Measurements from ENCODE around the gene CAP2. TPM values are rescaled to one million over a fixed set of nuclear protein-coding genes. Genes with fewer than 3 reads are reported as not detected.
A peak's percentile ranks its signal among the peaks of the same experiment; 100 is the strongest.

CAP2 gene
- total RNA-seq, 4 donors from 2014 or later = 11.8 to 27.6 (median 15.0) TPM

GRCh38 chr6:17494919-17495318 is 101.5 kb downstream of the CAP2 start:
- Histone ChIP-seq H3K27me3 (no peaks in the 10 kb centered on the region), H3K27ac (peak overlapping the region; percentile 60 to 77), H3K4me1 (no peaks in the 10 kb centered on the region), H3K9me3 (no peaks in the 10 kb centered on the region), H3K36me3 (no peaks in the 10 kb centered on the region), H3K4me3 (no peak overlapping the region)
- TF ChIP-seq, protein P1, sequence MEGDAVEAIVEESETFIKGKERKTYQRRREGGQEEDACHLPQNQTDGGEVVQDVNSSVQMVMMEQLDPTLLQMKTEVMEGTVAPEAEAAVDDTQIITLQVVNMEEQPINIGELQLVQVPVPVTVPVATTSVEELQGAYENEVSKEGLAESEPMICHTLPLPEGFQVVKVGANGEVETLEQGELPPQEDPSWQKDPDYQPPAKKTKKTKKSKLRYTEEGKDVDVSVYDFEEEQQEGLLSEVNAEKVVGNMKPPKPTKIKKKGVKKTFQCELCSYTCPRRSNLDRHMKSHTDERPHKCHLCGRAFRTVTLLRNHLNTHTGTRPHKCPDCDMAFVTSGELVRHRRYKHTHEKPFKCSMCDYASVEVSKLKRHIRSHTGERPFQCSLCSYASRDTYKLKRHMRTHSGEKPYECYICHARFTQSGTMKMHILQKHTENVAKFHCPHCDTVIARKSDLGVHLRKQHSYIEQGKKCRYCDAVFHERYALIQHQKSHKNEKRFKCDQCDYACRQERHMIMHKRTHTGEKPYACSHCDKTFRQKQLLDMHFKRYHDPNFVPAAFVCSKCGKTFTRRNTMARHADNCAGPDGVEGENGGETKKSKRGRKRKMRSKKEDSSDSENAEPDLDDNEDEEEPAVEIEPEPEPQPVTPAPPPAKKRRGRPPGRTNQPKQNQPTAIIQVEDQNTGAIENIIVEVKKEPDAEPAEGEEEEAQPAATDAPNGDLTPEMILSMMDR (IDR thresholded peaks at IDR 0.05) = no peak
- no peak for TF ChIP-seq POLR2A (IDR thresholded peaks at IDR 0.05)
- no peak for DNase-seq
- intact Hi-C loops (cut with DNase I; ENCODE audit: low total_unique reads) = no loop called here

- no peak for TF ChIP-seq POLR2A (IDR thresholded peaks at IDR 0.05)
- TF ChIP-seq, protein P1 (IDR thresholded peaks at IDR 0.05) = no peak
- no peak for DNase-seq
- H3K4me3 ChIP-seq = no peak overlapping the region
- no peaks in the 10 kb centered on the region for H3K9me3 ChIP-seq
- peak overlapping the region in 1 of 2 donors; percentile 7 for H3K27ac ChIP-seq
- H3K36me3 ChIP-seq = no peaks in the 10 kb centered on the region
- H3K4me1 ChIP-seq = peaks cover 0 to 9% of the 10 kb centered on the region in 2 donors
- no peaks in the 10 kb centered on the region for H3K27me3 ChIP-seq
- intact Hi-C loops (cut with DNase I; ENCODE audit: low total_unique reads) = no loop called here
Observed at GRCh38 chr6:17497535-17498095, 104.2 kb downstream of the CAP2 start.

- DNase-seq = no peak
- intact Hi-C loops (cut with DNase I; ENCODE audit: low total_unique reads) = no loop called here
- TF ChIP-seq, protein P1 (IDR thresholded peaks at IDR 0.05) = no peak
- no peak for TF ChIP-seq POLR2A (IDR thresholded peaks at IDR 0.05)
- no peak overlapping the region for H3K4me3 ChIP-seq
- H3K27me3 ChIP-seq = no peaks in the 10 kb centered on the region
- no peaks in the 10 kb centered on the region for H3K9me3 ChIP-seq
- peaks cover 0 to 13% of the 10 kb centered on the region in 2 donors for H3K4me1 ChIP-seq
- H3K36me3 ChIP-seq = no peaks in the 10 kb centered on the region
- H3K27ac ChIP-seq = peak overlapping the region; percentile 55 to 71
Observed at GRCh38 chr6:17501442-17501841, 108.0 kb downstream of the CAP2 start.

GRCh38 chr6:17501982-17502704 is 108.7 kb downstream of the CAP2 start:
- intact Hi-C loops (cut with DNase I; ENCODE audit: low total_unique reads) = no loop called here
- no peak for DNase-seq
- Histone ChIP-seq H3K4me3 (no peak overlapping the region), H3K4me1 (peaks cover 0 to 13% of the 10 kb centered on the region in 2 donors), H3K27ac (peak overlapping the region; percentile 55 to 71), H3K36me3 (no peaks in the 10 kb centered on the region), H3K9me3 (no peaks in the 10 kb centered on the region), H3K27me3 (no peaks in the 10 kb centered on the region)
- TF ChIP-seq, protein P1 (IDR thresholded peaks at IDR 0.05) = no peak
- no peak for TF ChIP-seq POLR2A (IDR thresholded peaks at IDR 0.05)

GRCh38 chr6:17503051-17503450 is 109.7 kb downstream of the CAP2 start:
- intact Hi-C loops (cut with DNase I; ENCODE audit: low total_unique reads) = no loop called here
- H3K9me3 ChIP-seq = no peaks in the 10 kb centered on the region
- TF ChIP-seq, protein P1 (IDR thresholded peaks at IDR 0.05) = no peak
- TF ChIP-seq POLR2A (IDR thresholded peaks at IDR 0.05) = no peak
- no peak overlapping the region for H3K4me3 ChIP-seq
- no peaks in the 10 kb centered on the region for H3K36me3 ChIP-seq
- no peaks in the 10 kb centered on the region for H3K27me3 ChIP-seq
- DNase-seq = no peak
- peaks cover 0 to 13% of the 10 kb centered on the region in 2 donors for H3K4me1 ChIP-seq
- peak overlapping the region; percentile 55 to 71 for H3K27ac ChIP-seq

Measured in uterus (tissue), 4 donors.